HG03378 (cell line): ENCODE results near the gene CENPL.
"Not testable (repeated sequence)": the region's sequence is repeated elsewhere in the genome, so short reads cannot be mapped to it uniquely, and the experiment has no call there.

Source experiments
- ATAC-seq: cut with Tn5 transposase; IDR thresholded peaks from one replicate; pipeline ENCODE4 v1.9.1; 2021; ENCODE audit warnings: mild to moderate bottlenecking, moderate library complexity; ENCODE audit not compliant: unreplicated experiment

CENPL gene

DNA sequence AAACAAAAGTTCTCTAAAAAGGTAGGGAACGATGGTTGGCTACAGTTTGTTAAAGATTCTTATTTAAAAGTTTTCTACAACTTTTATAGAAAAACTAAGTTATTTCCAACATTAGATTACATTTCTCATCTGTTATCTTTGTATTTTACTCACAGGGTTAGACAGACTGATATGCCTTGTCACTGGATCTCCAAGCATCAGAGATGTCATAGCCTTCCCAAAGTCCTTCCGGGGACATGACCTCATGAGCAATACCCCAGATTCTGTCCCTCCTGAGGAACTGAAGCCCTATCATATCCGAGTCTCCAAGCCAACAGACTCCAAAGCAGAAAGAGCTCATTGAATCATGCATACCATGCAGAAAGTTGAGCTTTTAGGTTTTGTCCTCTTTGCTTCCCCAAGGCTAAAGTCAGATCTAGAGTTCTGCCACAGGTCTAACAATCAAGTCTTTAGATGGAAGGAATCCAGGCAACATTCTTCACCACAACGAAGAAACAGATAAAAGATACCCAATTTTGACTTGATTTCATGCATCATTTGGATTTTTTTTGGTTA, 32.8 kb upstream of the CENPL start:
- no peak for ATAC-seq

DNA sequence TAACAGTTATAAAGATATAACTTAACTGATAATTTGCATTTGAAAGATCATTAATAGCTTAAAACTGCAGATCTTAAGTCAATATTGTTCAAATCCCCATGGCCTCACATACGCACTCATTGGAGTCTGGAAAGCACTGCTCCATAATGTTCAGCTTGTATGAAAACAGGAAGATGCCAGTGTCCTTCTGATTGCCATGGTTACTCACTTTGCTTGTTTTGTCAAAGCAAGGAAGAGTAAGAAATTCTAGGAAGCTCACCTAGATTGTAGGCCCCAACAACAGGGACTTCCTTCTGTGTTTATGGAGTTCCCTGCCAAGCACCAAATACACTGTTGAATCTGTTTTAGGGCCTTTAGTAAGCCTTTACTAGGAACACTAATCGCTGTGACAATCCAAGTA, 32.2 kb upstream of the CENPL start:
- ATAC-seq = no peak

DNA sequence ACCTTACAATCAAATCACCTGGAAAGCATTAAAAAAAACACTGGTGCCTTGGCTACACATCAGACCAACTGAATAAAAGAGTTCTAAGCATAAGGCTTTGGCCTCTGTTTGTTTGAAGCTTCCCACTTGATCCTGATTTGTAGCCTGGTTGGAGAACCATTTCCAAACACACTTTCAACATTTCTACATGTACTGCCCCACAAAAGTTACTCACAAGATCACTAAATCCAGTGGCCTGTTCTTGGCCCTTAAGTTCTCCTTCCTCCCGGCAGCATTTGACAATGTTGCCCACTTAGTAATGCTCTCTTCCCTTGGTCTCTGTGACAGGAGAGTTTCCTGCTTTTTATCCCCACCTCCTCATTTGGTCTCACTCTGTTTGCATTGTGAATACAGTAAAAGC, 31.3 kb upstream of the CENPL start:
- ATAC-seq = no peak

DNA sequence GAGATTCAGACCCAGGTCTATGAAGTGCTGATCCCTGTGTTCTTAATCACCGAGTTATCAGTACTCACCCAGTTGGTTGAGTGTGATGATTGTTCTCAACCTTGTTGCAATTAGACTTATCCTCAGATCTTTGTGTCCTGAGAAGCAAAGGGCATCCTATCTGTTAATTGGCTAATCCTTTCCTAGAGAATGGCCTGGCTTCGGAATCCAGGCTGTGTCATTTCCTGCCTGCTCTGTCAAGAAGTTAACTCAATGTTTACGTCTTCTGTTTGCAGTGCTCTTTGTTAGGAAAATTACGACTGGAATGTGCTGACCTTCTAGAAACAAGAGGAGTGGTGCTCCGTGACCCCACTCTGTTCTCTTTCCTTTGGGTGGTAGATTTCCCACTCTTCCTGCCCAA, 28.4 kb upstream of the CENPL start:
- no peak for ATAC-seq

DNA sequence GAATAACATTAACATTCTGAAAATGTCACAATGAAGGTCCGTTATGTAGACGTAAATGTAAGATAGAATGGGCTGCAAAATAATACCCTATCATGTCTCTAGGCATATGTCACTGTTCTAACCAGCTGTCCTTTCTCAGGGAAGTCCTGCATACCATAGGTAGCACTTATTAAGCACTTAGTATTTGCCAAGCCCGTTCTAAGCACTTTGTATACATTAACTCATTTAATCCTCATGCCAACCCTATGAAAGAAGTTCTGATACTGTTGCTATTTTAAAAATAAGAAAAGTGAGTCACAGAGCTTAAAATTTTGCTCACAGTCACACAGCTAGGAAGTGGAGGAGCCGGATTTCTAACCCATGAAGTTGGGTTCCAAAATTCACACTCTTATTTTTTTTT, 27.4 kb upstream of the CENPL start:
- ATAC-seq = no peak

DNA sequence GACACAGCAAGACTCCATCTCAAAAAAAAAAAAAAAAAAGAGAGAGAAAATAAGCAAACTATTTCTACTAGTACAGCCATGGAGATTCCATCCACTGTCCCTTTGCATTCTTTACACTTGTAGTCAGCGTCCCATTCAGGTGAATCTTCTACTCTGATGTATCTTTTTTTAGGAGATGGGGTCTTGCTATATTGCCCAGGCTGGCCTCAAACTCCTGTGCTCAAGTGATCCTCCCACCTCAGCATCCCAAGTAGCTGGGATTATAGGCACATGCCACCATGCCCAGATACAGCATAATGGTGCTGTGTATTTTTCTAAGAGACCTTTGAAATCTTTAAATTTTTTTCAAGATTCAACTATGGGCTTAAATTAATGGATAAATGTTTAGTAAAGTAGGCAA, 8.1 kb upstream of the CENPL start:
- ATAC-seq = no peak

DNA sequence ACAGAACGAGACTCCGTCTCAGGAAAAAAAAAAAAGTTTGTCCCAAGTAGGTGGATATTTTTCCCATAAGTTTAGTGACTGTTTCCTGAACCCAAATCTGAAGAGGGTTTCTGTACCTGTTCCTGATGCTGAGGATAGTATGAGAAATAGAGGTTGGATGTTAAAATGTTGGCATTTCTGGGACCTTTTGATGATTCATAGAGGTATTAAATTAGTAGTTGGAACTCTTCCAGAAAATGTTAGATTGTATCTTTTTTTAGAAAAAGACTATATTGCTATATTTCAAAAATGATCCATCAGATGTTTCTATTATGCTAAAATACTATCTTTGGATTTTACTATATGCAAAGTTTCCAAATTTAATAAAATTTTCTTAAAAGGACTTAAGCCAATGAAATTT, 2.9 kb upstream of the CENPL start:
- no peak for ATAC-seq

DNA sequence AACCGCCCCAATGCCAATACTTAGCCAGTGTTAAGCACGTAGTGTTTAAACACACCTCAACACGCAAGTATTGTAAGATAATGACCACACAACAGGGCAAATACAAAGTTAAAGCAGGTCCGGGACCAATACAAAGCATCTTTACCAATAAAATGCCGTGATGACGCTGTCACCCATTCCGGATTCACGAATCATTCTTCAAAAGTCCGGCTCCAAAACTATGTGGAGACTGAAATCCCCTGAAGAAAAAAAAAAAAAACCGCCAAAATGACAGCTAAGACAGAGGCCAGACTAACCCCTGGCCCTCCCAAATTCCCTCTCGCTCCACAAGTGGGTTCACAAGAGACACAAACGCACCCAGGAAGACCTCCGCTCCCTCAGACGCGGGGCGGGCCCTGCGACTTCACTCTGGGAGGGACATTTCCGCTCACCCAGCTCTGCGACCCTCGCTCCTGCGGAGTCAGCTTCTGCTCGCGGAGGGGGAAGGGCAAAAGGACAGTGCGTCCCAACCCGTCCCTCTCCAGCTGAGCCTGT, 835 bp downstream of the CENPL start:
- ATAC-seq = peak; percentile 39

DNA sequence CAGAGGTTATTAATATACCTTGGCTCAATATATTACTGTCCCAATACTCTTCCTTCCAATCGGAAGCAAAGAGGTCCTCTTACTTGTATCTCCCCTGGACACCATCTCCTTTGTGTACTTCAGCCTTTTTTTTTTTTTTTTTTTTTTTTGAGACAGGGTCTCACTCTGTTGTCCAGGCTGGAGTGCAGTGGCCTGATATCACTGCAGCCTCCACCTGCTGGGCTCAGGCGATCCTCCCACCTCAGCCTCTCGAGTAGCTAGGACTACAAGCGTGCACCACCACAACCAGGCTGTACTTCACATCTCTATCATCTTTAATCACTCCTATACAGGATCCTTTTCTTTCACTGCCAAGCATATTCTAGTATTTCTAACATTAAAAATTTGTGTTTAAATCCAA, 3.0 kb downstream of the CENPL start:
- ATAC-seq = no peak

DNA sequence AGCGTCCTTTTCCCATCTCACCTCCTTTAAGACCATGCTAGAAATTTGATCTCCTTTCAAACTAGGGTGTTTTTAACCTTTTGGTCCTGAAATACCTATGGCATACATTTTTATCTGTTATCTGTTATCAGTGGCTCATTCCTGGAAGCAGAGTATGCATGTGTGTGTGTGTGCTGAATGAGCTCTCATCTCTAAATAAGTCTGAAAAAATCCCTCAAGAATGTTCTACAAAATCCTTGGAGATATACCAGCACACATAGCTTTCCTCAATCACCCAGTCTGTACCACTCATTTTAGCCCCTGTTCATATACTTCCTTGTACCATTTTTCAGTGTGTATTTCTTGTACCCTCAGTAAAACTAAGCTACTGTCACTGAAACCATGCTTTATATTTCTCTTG, 6.2 kb downstream of the CENPL start:
- no peak for ATAC-seq

DNA sequence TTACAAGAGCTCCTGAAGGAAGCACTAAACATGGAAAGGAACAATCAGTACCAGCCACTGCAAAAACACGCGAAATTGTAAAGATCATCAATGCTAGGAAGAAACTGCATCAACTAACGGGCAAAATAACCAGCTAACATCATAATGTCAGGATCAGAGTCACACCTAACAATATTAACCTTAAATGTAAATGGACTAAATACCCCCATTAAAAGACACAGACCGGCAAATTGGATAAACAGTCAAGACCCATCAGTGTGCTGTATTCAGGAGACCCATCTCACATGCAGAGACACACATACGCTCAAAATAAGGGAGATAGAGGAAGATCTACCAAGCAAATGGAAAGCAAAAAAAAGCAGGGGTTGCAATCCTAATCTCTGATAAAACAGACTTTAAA, 11.0 kb downstream of the CENPL start:
- ATAC-seq = not testable (repeated sequence)

DNA sequence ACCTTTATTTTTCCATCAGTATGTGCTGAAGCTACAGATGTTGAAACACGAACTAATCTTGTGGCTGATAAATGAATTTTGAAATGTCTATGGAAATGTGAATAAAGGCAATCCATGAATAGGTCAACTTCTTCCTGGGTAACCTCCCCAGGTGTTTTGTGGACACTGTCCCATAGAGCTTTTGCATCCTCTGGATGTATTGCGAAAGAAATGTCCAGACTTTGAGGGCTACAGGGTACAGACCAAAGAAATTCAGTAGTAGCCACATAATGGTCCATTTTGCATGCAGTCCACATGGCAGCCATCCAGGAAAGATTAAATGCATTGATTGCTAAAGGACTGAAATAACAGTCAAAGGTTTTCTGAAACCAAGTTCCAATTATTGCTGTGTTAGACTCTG, 21.7 kb downstream of the CENPL start:
- ATAC-seq = no peak

DNA sequence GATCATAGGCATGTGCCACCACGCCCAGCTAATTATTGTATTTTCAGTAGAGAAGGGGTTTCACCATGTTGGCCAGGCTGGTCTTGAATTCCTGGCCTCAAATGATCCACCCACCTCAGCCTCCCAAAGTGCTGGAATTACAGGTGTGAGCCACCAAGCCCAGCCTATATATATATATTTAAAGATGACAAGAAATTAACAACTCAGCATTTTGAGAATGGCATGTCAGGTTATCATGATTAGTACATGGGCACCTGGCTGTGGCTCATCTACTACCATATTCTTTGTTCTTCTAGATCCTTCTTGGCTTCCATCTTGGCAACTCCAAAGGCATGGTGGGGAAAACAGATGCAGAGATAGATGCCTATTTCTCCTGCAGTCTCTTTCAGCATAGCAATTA, 24.7 kb downstream of the CENPL start:
- ATAC-seq = not testable (repeated sequence)

DNA sequence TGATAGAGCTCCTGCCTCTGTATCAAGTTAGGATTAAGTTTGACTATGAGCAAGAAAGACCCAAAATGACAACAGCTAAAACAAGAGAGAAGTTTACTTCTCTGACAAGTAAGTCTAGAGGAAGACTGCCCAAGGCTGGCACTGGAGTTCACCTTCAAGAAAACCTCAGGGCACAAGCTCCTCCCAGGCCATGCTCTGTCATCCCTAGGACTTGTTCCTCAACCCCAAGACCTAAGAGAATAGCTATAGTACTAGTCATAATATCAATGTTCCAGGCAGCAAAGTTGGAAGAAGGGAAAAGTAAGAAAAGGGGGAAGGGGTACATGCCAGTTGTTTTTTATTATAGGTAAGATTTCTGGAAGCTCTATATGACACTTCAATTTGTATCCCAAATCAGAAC, 26.6 kb downstream of the CENPL start:
- ATAC-seq = no peak

DNA sequence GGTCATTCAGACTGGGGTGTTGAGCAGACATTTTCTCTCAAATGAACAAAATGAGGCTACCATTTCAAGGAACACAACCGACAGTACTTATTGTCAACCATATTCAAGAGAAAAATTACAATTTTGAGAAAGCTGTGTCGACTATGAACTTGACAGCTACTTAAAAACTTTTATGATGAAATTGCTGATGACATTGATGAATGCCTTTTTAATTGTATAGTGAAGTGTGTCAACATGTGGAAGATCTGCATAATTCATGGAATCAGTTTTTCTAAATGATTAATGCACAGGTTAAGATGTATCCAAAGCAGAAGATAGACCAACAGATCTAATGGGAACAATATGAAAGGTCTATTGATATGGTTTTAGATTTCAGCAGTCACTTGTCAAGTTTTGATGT, 34.8 kb downstream of the CENPL start:
- no peak for ATAC-seq

DNA sequence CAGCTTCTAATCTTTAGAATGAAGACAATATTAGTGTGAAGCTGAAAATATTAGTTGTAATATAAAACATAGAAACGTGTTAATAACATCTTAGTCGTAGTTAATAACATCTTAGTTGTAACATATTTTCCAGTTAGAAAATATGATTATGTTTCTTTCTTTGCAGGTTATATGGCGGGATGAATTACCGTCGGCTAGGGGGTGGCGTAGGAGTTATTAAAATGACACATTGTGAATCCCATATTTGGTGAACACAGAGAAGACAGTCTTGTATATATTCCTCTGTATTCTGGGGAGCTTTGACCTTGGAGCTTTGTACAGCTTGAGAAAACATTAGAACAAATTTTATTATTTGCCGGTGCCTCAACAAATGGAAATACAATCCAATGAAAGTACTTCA, 39.7 kb downstream of the CENPL start:
- no peak for ATAC-seq

DNA sequence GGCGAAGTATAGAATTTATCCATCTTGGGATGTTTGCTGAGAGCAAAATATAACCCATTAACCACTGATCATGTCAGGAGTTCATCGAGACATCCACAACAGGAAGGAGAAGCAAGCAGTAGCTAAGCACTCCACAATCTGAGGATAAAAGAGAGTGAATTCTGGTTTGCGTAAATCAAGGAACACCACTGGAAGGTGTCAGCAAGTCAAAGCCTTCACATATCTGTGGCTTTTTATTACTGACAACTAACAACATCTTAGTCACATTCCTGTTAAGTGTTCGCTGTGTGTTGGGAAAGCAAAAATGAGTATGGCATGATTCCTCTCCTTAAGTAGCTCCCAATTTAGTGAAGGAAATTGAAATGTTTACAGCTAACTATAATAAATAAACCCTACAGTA, 44.7 kb downstream of the CENPL start:
- no peak for ATAC-seq

DNA sequence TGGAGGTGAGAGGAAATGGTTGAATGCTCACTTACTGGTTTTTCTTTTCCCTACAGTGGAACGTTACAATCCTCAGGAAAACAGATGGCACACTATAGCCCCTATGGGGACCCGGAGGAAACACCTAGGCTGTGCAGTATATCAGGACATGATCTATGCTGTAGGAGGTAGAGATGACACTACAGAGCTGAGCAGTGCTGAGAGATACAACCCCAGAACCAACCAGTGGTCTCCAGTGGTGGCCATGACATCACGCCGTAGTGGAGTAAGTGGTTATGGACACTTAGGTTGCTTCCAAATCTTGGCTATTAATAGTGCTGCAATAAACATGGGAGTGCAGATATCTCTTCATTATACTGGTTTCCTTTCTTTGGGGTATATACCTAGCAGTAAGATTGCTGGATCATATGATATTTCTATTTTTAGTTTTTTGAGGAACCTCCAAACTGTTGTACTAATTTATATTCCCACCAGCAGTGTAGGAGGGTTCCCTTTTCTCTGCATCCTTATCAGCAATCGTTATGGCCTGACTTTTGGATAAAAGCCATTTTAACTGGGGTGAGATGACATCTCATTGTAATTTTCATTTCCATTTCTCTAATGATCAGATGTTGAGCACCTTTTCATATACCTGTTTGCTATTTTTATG, 49.0 kb downstream of the CENPL start:
- ATAC-seq = no peak

DNA sequence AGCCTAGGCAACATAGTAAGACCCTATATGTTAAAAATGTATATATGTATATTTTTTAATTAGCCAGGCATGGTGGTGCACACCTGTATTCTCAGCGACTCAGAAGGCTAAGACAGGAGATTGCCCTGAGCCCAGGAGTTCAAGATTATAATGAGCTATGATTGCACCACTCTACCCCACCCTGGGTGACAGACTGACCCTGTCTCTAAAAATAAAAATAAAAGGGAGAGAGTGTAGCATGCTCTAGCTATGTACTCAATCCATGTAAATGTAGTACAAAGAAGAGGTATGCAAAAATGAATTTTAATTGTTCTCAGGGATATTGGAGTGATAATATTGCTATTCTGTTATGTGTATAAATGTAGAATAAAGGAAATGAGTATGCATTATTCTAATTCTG, 53.1 kb downstream of the CENPL start:
- ATAC-seq = no peak

DNA sequence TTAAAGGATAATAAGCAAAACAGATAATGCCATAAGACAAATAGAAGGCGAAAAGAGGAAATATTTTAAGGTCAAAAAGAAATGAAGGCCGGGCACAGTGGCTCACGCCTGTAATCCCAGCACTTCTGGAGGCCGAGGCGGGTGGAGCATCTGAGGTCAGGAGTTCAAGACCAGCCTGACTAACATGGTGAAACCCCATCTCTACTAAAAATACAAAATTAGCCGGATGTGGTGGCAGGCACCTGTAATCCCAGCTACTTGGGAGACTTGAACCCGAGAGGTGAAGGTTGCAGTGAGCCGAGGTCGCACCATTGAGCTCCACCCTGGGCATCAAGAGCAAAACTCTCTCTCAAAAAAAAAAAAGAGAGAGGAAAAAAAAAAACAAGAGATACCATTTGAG, 54.4 kb downstream of the CENPL start:
- not testable (repeated sequence) for ATAC-seq

DNA sequence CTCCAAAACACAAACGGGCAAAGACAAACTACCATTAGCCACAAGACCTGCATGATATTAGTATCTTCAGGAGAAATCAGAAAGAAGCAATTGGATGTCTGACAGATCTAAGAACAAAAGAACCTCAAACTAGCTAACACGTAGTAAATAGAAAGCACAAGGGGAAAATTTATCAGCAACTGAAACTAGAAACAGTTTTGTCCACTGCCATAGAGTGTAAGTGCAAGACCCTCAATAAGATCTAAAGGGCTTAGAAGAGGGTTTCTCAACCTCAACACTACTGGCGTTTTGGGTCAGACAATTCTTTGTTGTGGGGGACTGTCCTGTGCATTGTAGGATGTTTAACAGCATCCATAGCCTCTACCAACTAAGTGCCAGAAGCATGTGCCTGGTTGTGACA, 55.9 kb downstream of the CENPL start:
- ATAC-seq = no peak

DNA sequence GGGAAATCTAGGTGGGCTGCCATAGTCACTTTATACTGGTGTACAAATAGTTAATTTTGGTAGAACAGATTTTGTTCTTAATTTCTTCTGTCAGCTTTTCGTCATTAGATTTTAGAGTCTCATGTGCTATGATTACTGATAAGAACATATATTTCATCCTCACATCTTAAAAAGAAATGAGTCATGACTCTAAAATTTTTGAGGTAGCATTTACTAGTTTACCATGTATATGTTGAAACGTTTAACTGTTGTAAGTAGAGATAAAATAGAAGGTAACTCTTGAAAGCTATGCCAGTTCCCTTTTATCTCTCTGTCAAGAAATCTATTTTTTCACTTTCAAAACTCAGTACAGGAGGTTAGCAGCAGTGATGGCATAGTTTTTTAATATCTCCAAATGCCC, 56.5 kb downstream of the CENPL start:
- no peak for ATAC-seq

DNA sequence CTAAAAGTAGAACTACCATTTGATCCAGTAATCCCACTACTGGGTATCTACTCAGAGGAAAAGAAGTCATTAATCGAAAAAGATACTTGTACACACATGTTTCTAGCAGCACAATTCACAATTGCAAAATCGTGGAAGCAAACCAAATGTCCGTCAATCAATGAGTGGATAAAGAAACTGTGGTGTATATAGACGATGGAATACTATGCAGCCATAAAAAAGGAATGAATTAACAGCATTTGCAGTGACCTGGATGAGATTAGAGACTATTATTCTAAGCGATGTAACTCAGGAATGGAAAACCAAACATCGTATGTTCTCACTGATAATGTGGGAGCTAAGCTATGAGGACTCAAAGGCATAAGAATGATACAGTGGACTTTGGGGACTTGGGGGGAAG, 60.4 kb downstream of the CENPL start:
- not testable (repeated sequence) for ATAC-seq
